ENCODE data around the gene TBC1D19. TPM values are rescaled to one million over a fixed set of nuclear protein-coding genes. Genes with fewer than 3 reads are reported as not detected.
"Not testable (repeated sequence)": the region's sequence is repeated elsewhere in the genome, so short reads cannot be mapped to it uniquely, and the experiment has no call there.

Gene TBC1D19
- total RNA-seq, 5 donors from 2014 or later (not counting 1 experiment from before 2014, with no cell fraction given) = 6.8 to 11.6 (median 9.4) TPM

- H3K4me1 ChIP-seq (ENCODE audit: control insufficient read depth in 1 of 2, extremely low read depth in 1 of 2, insufficient read depth in 2 of 2, low read length in 2 of 2); H3K9me3 ChIP-seq; CTCF ChIA-PET; ATAC-seq (replicated peaks in 1 of 4); H3K27me3 ChIP-seq (replicated peaks in 1 of 2; ENCODE audit: control insufficient read depth in 2 of 2, extremely low read depth in 1 of 2, insufficient read depth in 2 of 2, low read length in 1 of 2); H3K27ac Mint-ChIP-seq; H3K36me3 ChIP-seq (ENCODE audit: control insufficient read depth in 2 of 2, extremely low read depth in 1 of 2, insufficient read depth in 1 of 2, low read length in 1 of 2); H3K4me3 Mint-ChIP-seq; H3K4me1 Mint-ChIP-seq; DNase-seq; H3K27me3 Mint-ChIP-seq; H3K4me3 ChIP-seq (ENCODE audit: control insufficient read depth in 1 of 2, extremely low read depth in 1 of 2, low read length in 1 of 2); POLR2A ChIA-PET; H3K27ac ChIP-seq (ENCODE audit: low read length): not testable (repeated sequence)
- WGBS (ENCODE audit: insufficient coverage) = 99% methylated on average over 10 of the region's 13 CpGs
- peaks cover 43% of the 10 kb centered on the region for H3K36me3 Mint-ChIP-seq
- H3K9me3 Mint-ChIP-seq = peaks cover 0 to 26% (median 25%) of the 10 kb centered on the region in 3 donors
These were observed 110.2 kb downstream of the TBC1D19 start for GRCh38 chr4:26694131-26694530.

- ChIA-PET CTCF (interaction anchor here in 1 of 2 donors (0.6 kb wide), 1 partner anchor 27 kb away, joined by 3 read pairs; no protein-coding TSS in a partner anchor), POLR2A (no interaction called here)
- ATAC-seq (replicated peaks in 1 of 4) = no peak
- DNase-seq = no peak
- Histone ChIP-seq H3K27ac (ENCODE audit: low read length) (no peak overlapping the region), H3K27me3 (replicated peaks in 1 of 2; ENCODE audit: control insufficient read depth in 2 of 2, extremely low read depth in 1 of 2, insufficient read depth in 2 of 2, low read length in 1 of 2) (no peaks in the 10 kb centered on the region), H3K4me1 (ENCODE audit: control insufficient read depth in 1 of 2, extremely low read depth in 1 of 2, insufficient read depth in 2 of 2, low read length in 2 of 2) (no peaks in the 10 kb centered on the region), H3K4me3 (ENCODE audit: control insufficient read depth in 1 of 2, extremely low read depth in 1 of 2, low read length in 1 of 2) (no peak overlapping the region), H3K9me3 (no peaks in the 10 kb centered on the region), H3K36me3 (ENCODE audit: control insufficient read depth in 2 of 2, extremely low read depth in 1 of 2, insufficient read depth in 1 of 2, low read length in 1 of 2) (no peaks in the 10 kb centered on the region)
- H3K27me3 Mint-ChIP-seq = no peaks in the 10 kb centered on the region
- H3K36me3 Mint-ChIP-seq = peaks cover 17% of the 10 kb centered on the region
- WGBS (ENCODE audit: insufficient coverage) = no CpG with 5 or more reads among the region's 1 CpG
- peaks cover 0 to 23% (median 19%) of the 10 kb centered on the region in 3 donors for H3K9me3 Mint-ChIP-seq
- no peak overlapping the region for H3K4me3 Mint-ChIP-seq
- no peaks in the 10 kb centered on the region for H3K4me1 Mint-ChIP-seq
- H3K27ac Mint-ChIP-seq = peak overlapping the region in 1 of 2 donors; percentile 28
These were observed 116.2 kb downstream of the TBC1D19 start for GRCh38 chr4:26700110-26700509.

GRCh38 chr4:26701095-26701494 is 117.2 kb downstream of the TBC1D19 start:
- Histone ChIP-seq H3K27ac (ENCODE audit: low read length) (no peak overlapping the region), H3K36me3 (ENCODE audit: control insufficient read depth in 2 of 2, extremely low read depth in 1 of 2, insufficient read depth in 1 of 2, low read length in 1 of 2) (no peaks in the 10 kb centered on the region), H3K4me3 (ENCODE audit: control insufficient read depth in 1 of 2, extremely low read depth in 1 of 2, low read length in 1 of 2) (no peak overlapping the region), H3K4me1 (ENCODE audit: control insufficient read depth in 1 of 2, extremely low read depth in 1 of 2, insufficient read depth in 2 of 2, low read length in 2 of 2) (no peaks in the 10 kb centered on the region), H3K9me3 (no peaks in the 10 kb centered on the region), H3K27me3 (replicated peaks in 1 of 2; ENCODE audit: control insufficient read depth in 2 of 2, extremely low read depth in 1 of 2, insufficient read depth in 2 of 2, low read length in 1 of 2) (no peaks in the 10 kb centered on the region)
- ChIA-PET CTCF (interaction anchor here in 1 of 2 donors (0.6 kb wide), 1 partner anchor 203 kb away, joined by 9 read pairs; no protein-coding TSS in a partner anchor), POLR2A (no interaction called here)
- Mint-ChIP-seq H3K27me3 (no peaks in the 10 kb centered on the region), H3K9me3 (peaks cover 0 to 15% (median 11%) of the 10 kb centered on the region in 3 donors), H3K4me1 (no peaks in the 10 kb centered on the region), H3K4me3 (no peak overlapping the region), H3K27ac (no peak overlapping the region), H3K36me3 (peaks cover 20% of the 10 kb centered on the region)
- WGBS (ENCODE audit: insufficient coverage) = no CpG with 5 or more reads among the region's 2 CpGs
- no peak for DNase-seq
- ATAC-seq (replicated peaks in 1 of 4) = no peak

- DNase-seq (no peak), ATAC-seq (replicated peaks in 1 of 4) (no peak)
- Histone ChIP-seq H3K9me3 (no peaks in the 10 kb centered on the region), H3K27me3 (replicated peaks in 1 of 2; ENCODE audit: control insufficient read depth in 2 of 2, extremely low read depth in 1 of 2, insufficient read depth in 2 of 2, low read length in 1 of 2) (no peaks in the 10 kb centered on the region), H3K4me3 (ENCODE audit: control insufficient read depth in 1 of 2, extremely low read depth in 1 of 2, low read length in 1 of 2) (no peak overlapping the region), H3K4me1 (ENCODE audit: control insufficient read depth in 1 of 2, extremely low read depth in 1 of 2, insufficient read depth in 2 of 2, low read length in 2 of 2) (no peaks in the 10 kb centered on the region), H3K36me3 (ENCODE audit: control insufficient read depth in 2 of 2, extremely low read depth in 1 of 2, insufficient read depth in 1 of 2, low read length in 1 of 2) (no peaks in the 10 kb centered on the region), H3K27ac (ENCODE audit: low read length) (no peak overlapping the region)
- Mint-ChIP-seq H3K27me3 (no peaks in the 10 kb centered on the region), H3K4me3 (no peak overlapping the region), H3K9me3 (peaks cover 0 to 9% (median 6%) of the 10 kb centered on the region in 3 donors), H3K27ac (no peak overlapping the region), H3K4me1 (no peaks in the 10 kb centered on the region), H3K36me3 (peaks cover 21% of the 10 kb centered on the region)
- POLR2A ChIA-PET = no interaction called here
- CTCF ChIA-PET = no interaction called here
These were observed 117.9 kb downstream of the TBC1D19 start for GRCh38 chr4:26701786-26702227.

- H3K27me3 ChIP-seq (replicated peaks in 1 of 2; ENCODE audit: control insufficient read depth in 2 of 2, extremely low read depth in 1 of 2, insufficient read depth in 2 of 2, low read length in 1 of 2) = no peaks in the 10 kb centered on the region
- CTCF ChIA-PET = no interaction called here
- H3K4me3 Mint-ChIP-seq = no peak overlapping the region
- H3K4me1 ChIP-seq (ENCODE audit: control insufficient read depth in 1 of 2, extremely low read depth in 1 of 2, insufficient read depth in 2 of 2, low read length in 2 of 2) = no peaks in the 10 kb centered on the region
- POLR2A ChIA-PET = no interaction called here
- no peaks in the 10 kb centered on the region for H3K36me3 ChIP-seq (ENCODE audit: control insufficient read depth in 2 of 2, extremely low read depth in 1 of 2, insufficient read depth in 1 of 2, low read length in 1 of 2)
- DNase-seq (no peak), ATAC-seq (replicated peaks in 1 of 4) (no peak)
- H3K9me3 ChIP-seq = no peaks in the 10 kb centered on the region
- no peak overlapping the region for H3K4me3 ChIP-seq (ENCODE audit: control insufficient read depth in 1 of 2, extremely low read depth in 1 of 2, low read length in 1 of 2)
- no peak overlapping the region for H3K27ac ChIP-seq (ENCODE audit: low read length)
- peaks cover 46% of the 10 kb centered on the region for H3K36me3 Mint-ChIP-seq
- H3K27ac Mint-ChIP-seq = no peak overlapping the region
- H3K27me3 Mint-ChIP-seq = no peaks in the 10 kb centered on the region
- peaks cover 4 to 20% (median 4%) of the 10 kb centered on the region in 3 donors for H3K9me3 Mint-ChIP-seq
- H3K4me1 Mint-ChIP-seq = no peaks in the 10 kb centered on the region
- no CpG with 5 or more reads among the region's 1 CpG for WGBS (ENCODE audit: insufficient coverage)
These were observed 123.5 kb downstream of the TBC1D19 start for GRCh38 chr4:26707342-26707741.

GRCh38 chr4:26709246-26709645 is 125.4 kb downstream of the TBC1D19 start:
- no peaks in the 10 kb centered on the region for H3K27me3 ChIP-seq (replicated peaks in 1 of 2; ENCODE audit: control insufficient read depth in 2 of 2, extremely low read depth in 1 of 2, insufficient read depth in 2 of 2, low read length in 1 of 2)
- ATAC-seq (replicated peaks in 1 of 4) = no peak
- H3K36me3 Mint-ChIP-seq = peaks cover 46% of the 10 kb centered on the region
- POLR2A ChIA-PET = interaction anchor here (0.6 kb wide), 3 partner anchors 12 to 334 kb away, joined by 3 to 4 read pairs (median 3); no protein-coding TSS in a partner anchor
- H3K9me3 ChIP-seq = no peaks in the 10 kb centered on the region
- no peak overlapping the region for H3K4me3 Mint-ChIP-seq
- CTCF ChIA-PET = no interaction called here
- no peaks in the 10 kb centered on the region for H3K27me3 Mint-ChIP-seq
- DNase-seq = no peak
- H3K4me1 Mint-ChIP-seq = no peaks in the 10 kb centered on the region
- no peaks in the 10 kb centered on the region for H3K36me3 ChIP-seq (ENCODE audit: control insufficient read depth in 2 of 2, extremely low read depth in 1 of 2, insufficient read depth in 1 of 2, low read length in 1 of 2)
- no peak overlapping the region for H3K27ac ChIP-seq (ENCODE audit: low read length)
- no CpG with 5 or more reads among the region's 2 CpGs for WGBS (ENCODE audit: insufficient coverage)
- H3K27ac Mint-ChIP-seq = no peak overlapping the region
- H3K4me3 ChIP-seq (ENCODE audit: control insufficient read depth in 1 of 2, extremely low read depth in 1 of 2, low read length in 1 of 2) = no peak overlapping the region
- no peaks in the 10 kb centered on the region for H3K4me1 ChIP-seq (ENCODE audit: control insufficient read depth in 1 of 2, extremely low read depth in 1 of 2, insufficient read depth in 2 of 2, low read length in 2 of 2)
- peaks cover 4 to 20% (median 4%) of the 10 kb centered on the region in 3 donors for H3K9me3 Mint-ChIP-seq

Measured in T-cell (primary cell).